RWPE1 (cell line): ENCODE measurements around the gene GPR161.
A peak's percentile ranks its signal among the peaks of the same experiment; 100 is the strongest.

ENCODE experiments used
- CTCF ChIA-PET: fragments of 350-600 bp; sonication (Branson Sonifier 250); formaldehyde crosslinking; extraction: SDS; loops from one replicate; lab custom pipeline; 2021; lab: Yijun Ruan, JAX
- POLR2A ChIA-PET: fragments of 400-600 bp; formaldehyde crosslinking; extraction: SDS; loops from one replicate; lab custom pipeline; 2020; ENCODE audit warnings: antibody characterized with exemption; ENCODE audit not compliant: low non-redundant PET; lab: Yijun Ruan, JAX
- DNase-seq: peaks from one replicate; pipeline ENCODE4 v3.0.0; 2012; ENCODE audit warnings: low spot score
- H3K27ac ChIP-seq: fragments of 450-650 bp; 2 replicates; pipeline ENCODE4 v1.5.1; 2017
- TF ChIP-seq, protein P1 (sequence below): fragments of 450-650 bp; conservative IDR thresholded peaks from 2 replicates; pipeline ENCODE4 v1.5.1; 2017; ENCODE audit warnings: low read depth, mild to moderate bottlenecking

The GPR161 gene

DNA sequence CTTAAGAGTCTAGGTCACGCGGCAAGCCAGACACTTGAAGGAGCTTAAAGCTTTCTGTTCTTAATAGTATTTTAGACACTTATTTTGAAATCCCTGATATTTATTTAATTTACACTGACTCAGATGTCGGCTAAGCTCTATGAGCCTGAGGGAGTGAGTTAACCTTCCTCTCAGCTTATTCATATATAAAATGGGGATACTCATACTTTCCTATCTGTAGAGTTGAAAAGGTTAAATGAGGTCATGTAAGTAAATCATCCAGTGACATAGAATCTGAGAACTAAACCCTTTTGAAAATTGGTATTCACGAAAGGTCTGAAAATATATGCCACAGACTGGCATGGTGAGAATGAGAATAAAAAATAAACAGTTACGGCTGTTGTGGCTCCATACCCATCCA, 1.4 kb upstream of the GPR161 start:
- POLR2A ChIA-PET = no interaction called here
- CTCF ChIA-PET = interaction anchor here (0.8 kb wide), 1 partner anchor 115 kb away, joined by 8 read pairs; no protein-coding TSS in a partner anchor
- TF ChIP-seq, protein P1, sequence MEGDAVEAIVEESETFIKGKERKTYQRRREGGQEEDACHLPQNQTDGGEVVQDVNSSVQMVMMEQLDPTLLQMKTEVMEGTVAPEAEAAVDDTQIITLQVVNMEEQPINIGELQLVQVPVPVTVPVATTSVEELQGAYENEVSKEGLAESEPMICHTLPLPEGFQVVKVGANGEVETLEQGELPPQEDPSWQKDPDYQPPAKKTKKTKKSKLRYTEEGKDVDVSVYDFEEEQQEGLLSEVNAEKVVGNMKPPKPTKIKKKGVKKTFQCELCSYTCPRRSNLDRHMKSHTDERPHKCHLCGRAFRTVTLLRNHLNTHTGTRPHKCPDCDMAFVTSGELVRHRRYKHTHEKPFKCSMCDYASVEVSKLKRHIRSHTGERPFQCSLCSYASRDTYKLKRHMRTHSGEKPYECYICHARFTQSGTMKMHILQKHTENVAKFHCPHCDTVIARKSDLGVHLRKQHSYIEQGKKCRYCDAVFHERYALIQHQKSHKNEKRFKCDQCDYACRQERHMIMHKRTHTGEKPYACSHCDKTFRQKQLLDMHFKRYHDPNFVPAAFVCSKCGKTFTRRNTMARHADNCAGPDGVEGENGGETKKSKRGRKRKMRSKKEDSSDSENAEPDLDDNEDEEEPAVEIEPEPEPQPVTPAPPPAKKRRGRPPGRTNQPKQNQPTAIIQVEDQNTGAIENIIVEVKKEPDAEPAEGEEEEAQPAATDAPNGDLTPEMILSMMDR = no peak

DNA sequence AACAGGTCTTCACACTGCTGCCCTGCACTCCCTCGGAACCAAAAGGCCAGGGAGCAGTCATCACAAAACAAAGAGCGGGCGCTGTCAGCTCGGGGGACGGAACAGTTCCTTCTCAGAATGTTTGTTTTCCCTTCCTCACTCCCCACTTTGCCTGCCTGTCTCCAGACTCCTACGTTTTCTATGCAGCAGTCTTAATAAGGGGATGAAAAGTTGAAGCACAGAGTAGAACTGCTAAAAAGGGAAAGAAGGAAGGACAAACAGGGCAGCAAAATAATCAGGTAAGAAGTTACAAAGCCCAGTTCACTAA, 738 bp upstream of the GPR161 start:
- H3K27ac ChIP-seq = peak overlapping the region; percentile 88
- TF ChIP-seq, protein P1 = no peak
- ChIA-PET POLR2A (no interaction called here), CTCF (interaction anchor here (0.5 to 0.8 kb wide), 2 partner anchors 45 to 116 kb away, joined by 8 to 9 read pairs; no protein-coding TSS in a partner anchor)
- no peak for DNase-seq

More for the DNA sequence above, 1.4 kb upstream of the GPR161 start:
- no peak overlapping the region for H3K27ac ChIP-seq
- DNase-seq = no peak

DNA sequence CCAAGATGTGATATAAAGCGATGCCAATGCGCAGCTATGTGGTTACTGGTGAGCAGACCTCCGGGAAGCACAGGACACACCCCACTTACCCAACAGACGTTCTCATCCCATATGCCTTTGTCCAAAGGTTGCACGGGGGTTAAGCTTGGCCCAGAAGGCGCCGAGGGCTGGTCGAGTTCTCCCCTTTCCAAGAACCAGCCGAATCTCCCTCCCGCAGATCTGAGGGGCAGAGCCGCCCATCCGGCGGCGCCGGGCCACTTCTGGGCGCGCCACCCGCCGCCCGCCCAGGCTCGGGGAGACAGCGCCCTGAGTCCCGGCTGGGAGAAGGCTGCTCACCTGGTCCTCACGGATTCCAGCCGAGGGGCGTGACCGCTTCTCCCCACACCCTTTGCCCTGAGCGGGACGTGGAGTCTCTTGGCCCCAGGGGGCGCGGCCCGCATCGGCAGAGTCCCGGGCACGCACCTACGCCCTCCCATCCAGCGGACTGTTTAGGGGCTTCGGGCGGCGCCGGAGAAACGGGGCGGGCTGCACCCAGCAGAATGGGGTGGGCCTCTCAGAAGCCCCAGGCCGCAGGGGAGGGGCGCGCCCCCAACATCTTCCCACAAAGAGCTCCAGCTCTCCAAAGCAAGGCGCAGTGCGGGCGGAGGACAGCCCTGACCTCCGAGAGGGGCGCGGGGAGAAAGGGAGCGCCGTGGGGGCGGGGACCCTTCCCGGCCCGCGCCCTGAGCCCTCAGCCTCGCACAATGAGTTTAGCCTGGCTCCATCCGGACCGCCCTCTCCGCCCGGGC, 615 bp downstream of the GPR161 start:
- H3K27ac ChIP-seq = peak overlapping the region; percentile 88
- TF ChIP-seq, protein P1 = no peak
- peak; percentile 30 for DNase-seq
- POLR2A ChIA-PET = no interaction called here
- CTCF ChIA-PET = interaction anchor here (0.5 to 1.3 kb wide), 4 partner anchors 9 to 331 kb away, joined by 3 to 5 read pairs (median 4); no protein-coding TSS in a partner anchor

DNA sequence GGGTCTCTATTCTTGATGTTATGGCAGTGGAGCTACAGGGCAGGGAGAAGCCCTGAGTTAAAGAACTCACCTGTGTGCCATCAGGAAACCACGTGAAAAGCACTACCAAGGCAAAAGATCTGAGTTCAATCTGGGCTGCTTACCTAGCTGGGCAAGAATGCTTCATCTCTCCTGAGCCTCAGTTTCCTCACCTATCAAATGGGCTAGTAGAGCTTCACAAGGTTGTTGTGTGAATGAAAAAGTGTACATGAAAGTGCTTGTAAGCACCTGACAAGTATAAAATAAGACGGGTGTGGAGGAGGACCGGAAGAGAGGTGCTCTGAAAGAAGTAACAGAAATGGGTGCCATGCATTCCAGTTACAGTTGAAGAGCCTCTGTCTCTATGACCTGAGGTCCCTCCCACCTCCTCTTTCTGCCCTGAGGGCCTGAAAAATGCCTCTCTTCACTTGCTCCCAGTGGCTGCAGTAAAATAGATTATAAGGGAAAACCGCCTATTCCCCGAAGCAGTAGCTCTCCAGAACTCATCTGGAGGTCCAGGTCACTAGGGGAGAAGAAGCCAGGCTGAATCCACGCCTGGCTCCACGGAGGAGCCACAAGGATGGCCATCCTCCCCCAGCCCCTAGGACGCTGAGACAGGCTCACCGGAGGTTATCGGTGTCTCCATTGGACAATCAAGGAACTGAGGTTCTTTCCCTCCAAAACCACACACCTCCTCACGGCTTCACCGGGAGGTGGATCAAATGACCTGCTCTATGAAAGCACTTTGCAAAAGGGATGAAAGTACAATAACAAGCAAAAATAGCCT, 1.4 kb downstream of the GPR161 start:
- ChIA-PET POLR2A (no interaction called here), CTCF (interaction anchor here (0.7 kb wide), 1 partner anchor 330 kb away, joined by 4 read pairs; no protein-coding TSS in a partner anchor)
- TF ChIP-seq, protein P1 = no peak
- no peak for DNase-seq
- H3K27ac ChIP-seq = peak overlapping the region; percentile 88

DNA sequence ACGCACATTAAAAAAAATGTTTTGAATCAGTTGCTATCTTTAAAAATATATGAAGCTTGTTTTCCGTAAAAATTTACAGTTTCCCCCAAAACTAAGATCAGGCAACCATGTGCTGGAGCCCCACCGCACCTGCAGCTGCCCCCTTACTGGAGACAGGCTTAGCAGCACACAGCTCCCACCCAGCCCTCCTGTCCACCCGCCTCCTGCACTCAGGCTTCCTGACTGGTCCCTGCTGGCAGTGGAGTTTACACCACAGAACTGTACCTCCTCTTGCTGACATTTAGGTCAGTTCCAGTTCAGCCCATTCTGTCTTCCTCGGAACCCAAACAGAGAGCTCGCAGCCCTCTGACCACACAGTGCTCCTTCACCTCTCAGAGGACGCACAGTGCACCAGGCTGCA, 2.1 kb downstream of the GPR161 start:
- TF ChIP-seq, protein P1 = no peak
- POLR2A ChIA-PET = no interaction called here
- H3K27ac ChIP-seq = peak overlapping the region; percentile 15; the same call in 1 of the 2 replicates
- CTCF ChIA-PET = no interaction called here
- DNase-seq = no peak

DNA sequence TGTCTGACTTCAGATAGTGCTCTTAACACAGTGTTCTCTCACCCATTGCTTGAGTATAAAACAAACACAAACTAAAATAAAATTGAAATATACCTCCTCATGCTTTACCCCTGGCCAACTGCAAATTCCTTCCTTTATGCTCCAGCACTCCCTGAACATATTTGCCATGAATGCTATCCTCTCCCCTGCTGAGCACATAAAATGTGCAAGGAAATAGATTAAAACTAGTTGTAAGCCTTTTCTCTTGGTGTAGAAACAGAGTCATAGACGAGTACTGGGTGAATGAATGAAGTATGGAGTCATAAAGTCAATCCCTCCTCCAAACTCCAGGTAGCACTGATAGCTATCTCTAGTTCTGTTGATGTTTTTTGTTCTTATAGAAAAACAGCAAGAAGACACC, 2.6 kb downstream of the GPR161 start:
- TF ChIP-seq, protein P1 = no peak
- no peak overlapping the region for H3K27ac ChIP-seq
- ChIA-PET CTCF (no interaction called here), POLR2A (no interaction called here)
- no peak for DNase-seq
